Brain microvascular endothelial cell (primary cell): ENCODE data around the gene TRABD.
"Not testable (repeated sequence)": the region's sequence is repeated elsewhere in the genome, so short reads cannot be mapped to it uniquely, and the experiment has no call there.

Experiments used
- DNase-seq: peaks from one replicate; pipeline ENCODE4 v3.0.0-alpha.2; 2020
- H3K27ac ChIP-seq: fragments of 250-450 bp; sonication (Bioruptor Pico); 2 replicates; pipeline ENCODE4 v1.5.1; 2020; ENCODE audit warnings: mild to moderate bottlenecking, moderate library complexity
- H3K27me3 ChIP-seq: fragments of 250-450 bp; sonication (Bioruptor Pico); replicated peaks from 2 replicates; pipeline ENCODE4 v1.5.1; 2020; ENCODE audit warnings: mild to moderate bottlenecking
- H3K36me3 ChIP-seq: fragments of 250-450 bp; sonication (Bioruptor Pico); replicated peaks from 2 replicates; pipeline ENCODE4 v1.5.1; 2020; ENCODE audit warnings: mild to moderate bottlenecking
- H3K4me3 ChIP-seq: 2 replicates; pipeline ENCODE4 v1.5.1; 2011; ENCODE audit warnings: low read depth, mild to moderate bottlenecking, control low read depth, low read length, moderate library complexity
- in situ Hi-C: cut with HindIII; loops from 2 replicates; pipeline ENCODE4 v1.10.0; 2017; ENCODE audit warnings: low sequenced_read_pairs, low pct_ligation_motif_present
- TF ChIP-seq, protein P1 (sequence below): IDR thresholded peaks from 2 replicates; pipeline ENCODE4 v1.5.1; 2011; ENCODE audit warnings: low read depth, mild to moderate bottlenecking, moderate library complexity, low read length, control low read depth, inconsistent platforms; ENCODE audit errors: missing control alignments

Gene TRABD

DNA sequence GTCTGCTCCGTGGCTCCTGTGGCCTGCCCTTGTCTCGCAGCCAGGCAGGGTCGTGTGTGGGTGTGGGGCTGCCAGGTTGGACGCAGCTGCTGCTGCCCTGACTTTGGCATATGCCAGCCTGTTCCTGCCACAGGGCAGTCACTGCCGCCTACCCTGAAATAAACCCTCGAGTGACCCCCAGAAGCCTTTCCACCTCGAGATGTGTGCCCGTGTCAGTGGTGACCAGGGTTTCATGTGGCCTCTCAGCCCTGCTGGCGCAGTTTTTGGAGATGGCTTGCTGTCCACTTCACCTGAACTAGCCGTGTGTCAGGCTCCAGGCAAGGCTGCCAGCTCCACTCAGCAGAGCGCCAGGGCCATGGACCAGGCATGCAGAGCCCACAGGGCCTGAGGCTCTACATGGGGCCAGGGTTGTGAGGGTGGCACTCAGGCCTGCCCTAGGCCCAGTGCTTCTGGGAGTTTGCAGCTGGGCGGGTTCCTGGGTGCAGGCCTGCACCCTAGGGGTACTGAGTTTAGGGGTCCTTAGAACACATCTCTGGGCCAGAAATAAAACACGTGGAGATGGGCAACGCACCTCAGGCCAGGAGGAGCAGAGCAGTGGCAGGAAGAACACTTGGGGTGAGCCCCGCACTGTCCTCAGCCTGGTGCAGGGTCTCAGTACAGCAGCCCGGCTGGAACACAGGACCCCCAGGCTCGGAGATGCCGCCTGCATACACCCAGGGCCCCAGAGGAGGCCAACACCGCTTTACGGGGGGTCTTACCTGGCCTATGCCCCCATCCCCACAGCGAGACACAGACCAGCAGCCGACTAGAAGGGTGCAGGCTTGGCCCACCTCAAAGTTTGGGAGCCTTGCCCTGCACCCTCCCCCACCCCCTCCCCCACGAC, 24.0 kb upstream of the TRABD start:
- no peak for DNase-seq
- no peaks in the 10 kb centered on the region for H3K27me3 ChIP-seq
- in situ Hi-C loops, result no loop called here
- no peak overlapping the region for H3K4me3 ChIP-seq
- no peaks in the 10 kb centered on the region for H3K36me3 ChIP-seq
- H3K27ac ChIP-seq, result no peak overlapping the region
- TF ChIP-seq, protein P1, sequence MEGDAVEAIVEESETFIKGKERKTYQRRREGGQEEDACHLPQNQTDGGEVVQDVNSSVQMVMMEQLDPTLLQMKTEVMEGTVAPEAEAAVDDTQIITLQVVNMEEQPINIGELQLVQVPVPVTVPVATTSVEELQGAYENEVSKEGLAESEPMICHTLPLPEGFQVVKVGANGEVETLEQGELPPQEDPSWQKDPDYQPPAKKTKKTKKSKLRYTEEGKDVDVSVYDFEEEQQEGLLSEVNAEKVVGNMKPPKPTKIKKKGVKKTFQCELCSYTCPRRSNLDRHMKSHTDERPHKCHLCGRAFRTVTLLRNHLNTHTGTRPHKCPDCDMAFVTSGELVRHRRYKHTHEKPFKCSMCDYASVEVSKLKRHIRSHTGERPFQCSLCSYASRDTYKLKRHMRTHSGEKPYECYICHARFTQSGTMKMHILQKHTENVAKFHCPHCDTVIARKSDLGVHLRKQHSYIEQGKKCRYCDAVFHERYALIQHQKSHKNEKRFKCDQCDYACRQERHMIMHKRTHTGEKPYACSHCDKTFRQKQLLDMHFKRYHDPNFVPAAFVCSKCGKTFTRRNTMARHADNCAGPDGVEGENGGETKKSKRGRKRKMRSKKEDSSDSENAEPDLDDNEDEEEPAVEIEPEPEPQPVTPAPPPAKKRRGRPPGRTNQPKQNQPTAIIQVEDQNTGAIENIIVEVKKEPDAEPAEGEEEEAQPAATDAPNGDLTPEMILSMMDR, result no peak

DNA sequence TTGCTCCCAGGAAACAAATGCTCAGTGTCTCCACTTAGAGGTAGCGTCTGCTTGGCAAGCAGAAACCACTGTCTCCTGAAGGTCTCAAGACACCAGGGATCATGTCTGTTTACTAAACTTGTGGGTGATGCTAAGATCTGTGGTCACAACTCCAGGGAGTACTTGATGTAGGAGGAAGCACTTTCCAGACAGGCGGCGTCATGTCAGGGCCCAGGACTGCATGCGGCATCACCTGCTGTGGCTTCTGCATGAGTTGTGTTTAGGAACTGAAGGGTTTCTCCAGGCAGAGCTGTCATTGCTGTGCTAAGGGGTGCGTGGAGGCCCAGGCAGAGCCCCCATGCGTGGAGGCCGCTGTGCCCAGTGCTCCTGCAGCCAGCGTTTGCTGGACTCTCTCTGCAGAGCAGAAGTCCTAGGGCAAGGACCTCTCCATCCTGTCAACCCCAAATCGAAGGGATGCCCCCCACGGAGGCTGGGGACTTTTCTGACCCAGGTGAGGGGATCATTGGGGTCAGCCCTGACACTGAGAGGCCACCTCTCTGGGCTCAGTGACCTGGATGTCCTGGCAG, 23.2 kb upstream of the TRABD start:
- Histone ChIP-seq H3K36me3 (no peaks in the 10 kb centered on the region), H3K27me3 (no peaks in the 10 kb centered on the region), H3K27ac (no peak overlapping the region), H3K4me3 (no peak overlapping the region)
- TF ChIP-seq, protein P1, result no peak
- DNase-seq, result no peak
- in situ Hi-C loops, result no loop called here

DNA sequence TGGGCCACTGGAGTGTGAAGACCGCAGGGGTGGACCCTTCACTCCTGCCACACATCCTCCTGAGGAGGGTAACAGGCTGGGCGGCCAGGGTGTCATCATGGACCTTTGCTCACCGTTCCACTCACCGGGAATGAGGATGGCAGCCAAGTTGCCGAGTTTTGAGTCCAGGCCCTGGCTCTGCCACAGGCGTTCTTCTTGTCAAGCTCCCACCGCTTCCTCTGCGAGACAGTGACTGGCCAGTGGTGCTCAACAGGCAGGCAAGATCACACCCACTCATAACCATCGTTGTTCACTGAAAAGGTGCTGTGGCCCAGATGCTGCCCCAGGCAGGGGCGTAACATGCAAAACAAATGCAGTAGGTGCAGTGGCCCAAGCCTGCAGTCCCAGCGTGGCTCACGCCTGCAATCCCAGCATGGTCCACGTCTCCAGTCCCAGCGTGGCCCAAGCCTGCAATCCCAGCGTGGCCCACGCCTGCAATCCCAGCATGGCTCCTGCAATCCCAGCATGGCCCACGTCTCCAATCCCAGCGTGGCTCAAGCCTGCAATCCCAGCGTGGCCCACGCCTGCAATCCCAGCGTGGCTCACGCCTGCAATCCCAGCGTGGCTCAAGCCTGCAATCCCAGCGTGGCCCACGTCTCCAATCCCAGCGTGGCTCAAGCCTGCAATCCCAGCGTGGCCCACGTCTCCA, 20.1 kb upstream of the TRABD start:
- DNase-seq, result no peak
- Histone ChIP-seq H3K27me3 (no peaks in the 10 kb centered on the region), H3K36me3 (no peaks in the 10 kb centered on the region), H3K27ac (no peak overlapping the region), H3K4me3 (no peak overlapping the region)
- in situ Hi-C loops, result no loop called here
- TF ChIP-seq, protein P1, result no peak

DNA sequence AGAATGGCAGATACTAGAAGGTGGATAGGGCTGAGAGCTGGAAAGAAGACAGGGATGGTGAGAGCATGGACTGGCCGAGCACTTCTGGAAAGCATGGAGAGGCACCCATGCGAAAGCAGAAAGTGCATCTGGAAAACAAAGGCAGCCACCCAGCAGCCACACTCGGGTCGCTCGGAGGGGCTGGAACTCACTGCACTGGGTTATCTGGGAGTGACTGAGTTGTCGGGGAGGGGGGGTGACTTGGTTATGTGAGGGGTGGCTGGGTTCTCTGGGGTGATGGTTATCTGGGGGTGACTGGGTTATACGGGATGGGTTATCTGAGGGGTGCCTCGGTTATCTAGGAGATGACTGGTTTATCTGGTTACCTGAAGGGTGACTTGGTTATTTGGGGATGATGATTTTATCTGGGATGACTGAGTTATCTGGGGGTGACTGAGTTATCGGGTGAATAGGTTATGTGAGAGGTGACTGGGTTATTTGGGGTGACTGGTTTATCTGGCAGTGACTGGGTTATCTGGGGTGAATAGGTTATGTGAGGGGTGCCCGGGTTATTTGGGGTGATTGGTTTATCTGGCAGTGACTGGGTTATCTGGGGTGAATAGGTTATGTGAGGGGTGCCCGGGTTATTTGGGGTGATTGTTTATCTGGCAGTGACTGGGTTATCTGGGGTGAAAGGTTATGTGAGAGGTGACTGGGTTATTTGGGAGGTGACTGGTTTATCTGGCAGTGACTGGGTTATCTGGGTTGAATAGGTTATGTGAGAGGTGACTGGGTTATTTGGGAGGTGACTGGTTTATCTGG, 17.8 kb upstream of the TRABD start:
- no peak for DNase-seq
- Histone ChIP-seq H3K27ac (no peak overlapping the region), H3K27me3 (no peaks in the 10 kb centered on the region), H3K4me3 (no peak overlapping the region), H3K36me3 (no peaks in the 10 kb centered on the region)
- in situ Hi-C loops, result no loop called here
- TF ChIP-seq, protein P1, result no peak

DNA sequence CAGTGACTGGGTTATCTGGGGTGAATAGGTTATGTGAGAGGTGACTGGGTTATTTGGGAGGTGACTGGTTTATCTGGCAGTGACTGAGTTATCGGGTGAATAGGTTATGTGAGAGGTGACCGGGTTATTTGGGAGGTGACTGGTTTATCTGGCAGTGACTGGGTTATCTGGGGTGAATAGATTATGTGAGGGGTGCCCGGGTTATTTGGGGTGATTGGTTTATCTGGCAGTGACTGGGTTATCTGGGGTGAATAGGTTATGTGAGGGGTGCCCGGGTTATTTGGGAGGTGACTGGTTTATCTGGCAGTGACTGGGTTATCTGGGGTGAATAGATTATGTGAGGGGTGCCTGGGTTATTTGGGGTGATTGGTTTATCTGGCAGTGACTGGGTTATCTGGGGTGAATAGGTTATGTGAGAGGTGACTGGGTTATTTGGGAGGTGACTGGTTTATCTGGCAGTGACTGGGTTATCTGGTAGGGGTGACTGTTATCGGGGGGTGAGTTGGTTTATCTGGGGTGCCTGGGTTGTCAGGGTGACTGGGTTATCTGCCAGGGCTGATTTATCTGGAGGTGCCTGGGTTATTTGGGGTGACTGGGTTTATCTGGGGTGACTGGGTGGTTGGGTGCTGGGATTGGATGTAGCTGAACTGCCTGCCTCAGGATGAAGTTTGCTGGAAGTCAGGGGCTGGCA, 17.1 kb upstream of the TRABD start:
- H3K27me3 ChIP-seq, H3K27ac ChIP-seq, DNase-seq, in situ Hi-C loops, H3K36me3 ChIP-seq, H3K4me3 ChIP-seq: not testable (repeated sequence)
